Suprapubic skin (tissue), 4 donors: ENCODE measurements around the gene TCAP. TPM values are rescaled to one million over a fixed set of nuclear protein-coding genes. Genes with fewer than 3 reads are reported as not detected.

Experiments
- DNase-seq, 2 donors: peaks; one replicate each; pipeline ENCODE4 v3.0.0-alpha.2; 2019; ENCODE audit warnings: low spot score in 2 of 2
- H3K27ac ChIP-seq: fragments of 200-600 bp; sonication (generic); one replicate; pipeline ENCODE4 v1.5.1; 2019
- H3K27me3 ChIP-seq: fragments of 200-600 bp; sonication (generic); one replicate; pipeline ENCODE4 v1.5.1; 2019
- H3K36me3 ChIP-seq: fragments of 200-600 bp; sonication (generic); one replicate; pipeline ENCODE4 v1.5.1; 2019
- H3K4me1 ChIP-seq: fragments of 200-600 bp; sonication (generic); one replicate; pipeline ENCODE4 v1.5.1; 2019
- H3K4me3 ChIP-seq: fragments of 200-600 bp; sonication (generic); one replicate; pipeline ENCODE4 v1.5.1; 2019; ENCODE audit warnings: mild to moderate bottlenecking
- H3K9me3 ChIP-seq: fragments of 200-600 bp; sonication (generic); one replicate; pipeline ENCODE4 v1.5.1; 2019
- CTCF ChIP-seq, 2 donors: fragments of 200-600 bp in 1 of 2; fragments of 450-650 bp in 1 of 2; sonication (generic) in 1 of 2; IDR thresholded peaks; one replicate each; pipeline ENCODE4 v1.5.1; 2016 to 2019; ENCODE audit warnings: antibody characterized with exemption in 2 of 2, mild to moderate bottlenecking in 1 of 2, moderate library complexity in 1 of 2
- EP300 ChIP-seq: sonication (generic); formaldehyde crosslinking; IDR thresholded peaks from one replicate; pipeline ENCODE4 v1.6.1; 2017; ENCODE audit warnings: antibody characterized with exemption
- POLR2A ChIP-seq, 2 donors: fragments of 450-650 bp; IDR thresholded peaks; one replicate each; pipeline ENCODE4 v1.6.1; 2017; ENCODE audit warnings: antibody characterized with exemption in 2 of 2, mild to moderate bottlenecking in 2 of 2, moderate library complexity in 2 of 2
- POLR2AphosphoS5 ChIP-seq, 3 donors: sonication (generic); formaldehyde crosslinking; IDR thresholded peaks; one replicate each; pipeline ENCODE4 v1.6.1; 2017; ENCODE audit warnings: antibody characterized with exemption in 3 of 3
- WGBS: methylation state at CpG from one replicate; pipeline ENCODE4 v1.1.5; 2018; 5-methylcytosine and 5-hydroxymethylcytosine counted together
- total RNA-seq, 4 donors: library from RNA; depleted of rRNA; stranded (reverse); fragments of >200 nt; gene quantifications; one replicate each; pipeline ENCODE4 v1.1.0, GENCODE V29; 2016

TCAP gene
- total RNA-seq, 4 donors from 2014 or later, result 0.57 to 2.4 (median 1.1) TPM; not detected in 1

GRCh38 chr17:39667262-39667944, 2.3 kb downstream of the TCAP start:
- peak overlapping the region; percentile 47 for H3K27ac ChIP-seq
- peaks cover 73% of the 10 kb centered on the region for H3K4me1 ChIP-seq
- DNase-seq, result no peak
- TF ChIP-seq POLR2AphosphoS5 (IDR thresholded peaks at IDR 0.05) (no peak), EP300 (no peak), CTCF (IDR thresholded peaks at IDR 0.05) (no peak), POLR2A (IDR thresholded peaks at IDR 0.05) (no peak)
- H3K4me3 ChIP-seq, result peak overlapping the region; percentile 46
- H3K9me3 ChIP-seq, result no peaks in the 10 kb centered on the region
- WGBS, result 9% methylated on average over 8 of the region's 49 CpGs
- H3K36me3 ChIP-seq, result peaks cover 8% of the 10 kb centered on the region
- H3K27me3 ChIP-seq, result peaks cover 54% of the 10 kb centered on the region

- TF ChIP-seq POLR2A (IDR thresholded peaks at IDR 0.05) (no peak), POLR2AphosphoS5 (IDR thresholded peaks at IDR 0.05) (no peak), EP300 (no peak), CTCF (IDR thresholded peaks at IDR 0.05) (peak; percentile 23 to 66)
Measured at GRCh38 chr17:39667945-39668924, 3.1 kb downstream of the TCAP start, which contains the start of gene PNMT. Gene PNMT, plus strand, starts transcription at chr17:39668453. Its CDS starts 23 bp downstream, at chr17:39668476.

GRCh38 chr17:39669897-39670735, 5.0 kb downstream of the TCAP start:
- H3K9me3 ChIP-seq, result no peaks in the 10 kb centered on the region
- H3K27me3 ChIP-seq, result peaks cover 53% of the 10 kb centered on the region
- no peak overlapping the region for H3K27ac ChIP-seq
- H3K36me3 ChIP-seq, result no peaks in the 10 kb centered on the region
- H3K4me1 ChIP-seq, result peaks cover 60% of the 10 kb centered on the region
- TF ChIP-seq CTCF (IDR thresholded peaks at IDR 0.05) (no peak), POLR2AphosphoS5 (IDR thresholded peaks at IDR 0.05) (no peak), EP300 (no peak), POLR2A (IDR thresholded peaks at IDR 0.05) (no peak)
- peak in 1 of 2 donors; percentile 51 for DNase-seq
- 78% methylated on average over 9 of the region's 23 CpGs for WGBS
- no peak overlapping the region for H3K4me3 ChIP-seq

More at GRCh38 chr17:39667945-39668924, 3.1 kb downstream of the TCAP start, which contains the start of gene PNMT:
- 3% methylated on average over 48 of the region's 85 CpGs for WGBS
- H3K4me3 ChIP-seq, result peak within 1 kb of the TSS; percentile 46
- peaks cover under 1% of the 10 kb centered on the region for H3K36me3 ChIP-seq
- peaks cover 54% of the 10 kb centered on the region for H3K27me3 ChIP-seq
- no peak for DNase-seq
- H3K9me3 ChIP-seq, result no peaks in the 10 kb centered on the region
- H3K4me1 ChIP-seq, result peaks cover 66% of the 10 kb centered on the region
- H3K27ac ChIP-seq, result peak within 1 kb of the TSS; percentile 47

- no peak overlapping the region for H3K27ac ChIP-seq
Measured at GRCh38 chr17:39670746-39671145, 5.6 kb downstream of the TCAP start.

More at GRCh38 chr17:39670746-39671145, 5.6 kb downstream of the TCAP start:
- H3K4me1 ChIP-seq, result peaks cover 60% of the 10 kb centered on the region
- no peak for TF ChIP-seq POLR2AphosphoS5 (IDR thresholded peaks at IDR 0.05)
- TF ChIP-seq EP300, result no peak
- TF ChIP-seq CTCF (IDR thresholded peaks at IDR 0.05), result no peak
- TF ChIP-seq POLR2A (IDR thresholded peaks at IDR 0.05), result no peak
- no peaks in the 10 kb centered on the region for H3K36me3 ChIP-seq
- no peaks in the 10 kb centered on the region for H3K9me3 ChIP-seq
- H3K27me3 ChIP-seq, result peaks cover 46% of the 10 kb centered on the region
- WGBS, result 58% methylated on average over 4 of the region's 4 CpGs
- DNase-seq, result no peak
- H3K4me3 ChIP-seq, result no peak overlapping the region
